Calu3 (cell line): ENCODE measurements around the gene PAX6. TPM values are rescaled to one million over a fixed set of nuclear protein-coding genes. Genes with fewer than 3 reads are reported as not detected.

ENCODE experiments used
- BruUV-seq: library from RNA; stranded (reverse); fragments of 400-500 nt; replicated peaks from 2 replicates; lab custom pipeline; 2021; lab: Mats Ljungman, UMichigan
- CTCF ChIA-PET: fragments of 300-600 bp; sonication (Branson Sonifier 250); formaldehyde crosslinking; loops from one replicate; lab custom pipeline; 2022; ENCODE audit warnings: antibody characterized with exemption; lab: Charles Lee
- DNase-seq: peaks from one replicate; pipeline ENCODE4 v3.0.0; 2022
- H3K27ac Mint-ChIP-seq: one replicate; pipeline ENCODE4 v1.8.0; 2022; ENCODE audit warnings: mixed read lengths; ENCODE audit not compliant: unreplicated experiment
- H3K27me3 Mint-ChIP-seq: one replicate; pipeline ENCODE4 v1.8.0; 2022; ENCODE audit warnings: mixed read lengths; ENCODE audit not compliant: unreplicated experiment
- H3K36me3 Mint-ChIP-seq: one replicate; pipeline ENCODE4 v1.8.0; 2022; ENCODE audit warnings: mild to moderate bottlenecking, moderate library complexity, mixed read lengths; ENCODE audit not compliant: insufficient read depth, unreplicated experiment
- H3K4me1 Mint-ChIP-seq: one replicate; pipeline ENCODE4 v1.8.0; 2022; ENCODE audit warnings: mild to moderate bottlenecking, low read depth, mixed read lengths; ENCODE audit not compliant: unreplicated experiment
- H3K4me3 Mint-ChIP-seq: one replicate; pipeline ENCODE4 v1.8.0; 2022; ENCODE audit warnings: mild to moderate bottlenecking, low read depth, moderate library complexity, mixed read lengths; ENCODE audit not compliant: unreplicated experiment
- H3K9me3 Mint-ChIP-seq: one replicate; pipeline ENCODE4 v1.8.0; 2022; ENCODE audit warnings: low read depth, mixed read lengths; ENCODE audit not compliant: unreplicated experiment
- intact Hi-C: fragments of 100-400 bp; cut with micrococcal nuclease; formaldehyde crosslinking; loops from one replicate; pipeline ENCODE4 v1.10.0; 2022; ENCODE audit not compliant: unreplicated experiment
- total RNA-seq: library from RNA; stranded (reverse); gene quantifications from 2 replicates; pipeline ENCODE4 v1.2.3, GENCODE V29; 2022
- TF ChIP-seq, protein P1 (sequence below): fragments of 200-600 bp; IDR thresholded peaks from one replicate; pipeline ENCODE4 v1.8.0; 2022; ENCODE audit warnings: antibody characterized with exemption; ENCODE audit not compliant: unreplicated experiment

PAX6 gene
- total RNA-seq, 1 experiment from 2014 or later = 0.87 TPM

GRCh38 chr11:31841435-31841834 lies 30.3 kb upstream of the PAX6 start:
- no peak for DNase-seq
- TF ChIP-seq, protein P1, sequence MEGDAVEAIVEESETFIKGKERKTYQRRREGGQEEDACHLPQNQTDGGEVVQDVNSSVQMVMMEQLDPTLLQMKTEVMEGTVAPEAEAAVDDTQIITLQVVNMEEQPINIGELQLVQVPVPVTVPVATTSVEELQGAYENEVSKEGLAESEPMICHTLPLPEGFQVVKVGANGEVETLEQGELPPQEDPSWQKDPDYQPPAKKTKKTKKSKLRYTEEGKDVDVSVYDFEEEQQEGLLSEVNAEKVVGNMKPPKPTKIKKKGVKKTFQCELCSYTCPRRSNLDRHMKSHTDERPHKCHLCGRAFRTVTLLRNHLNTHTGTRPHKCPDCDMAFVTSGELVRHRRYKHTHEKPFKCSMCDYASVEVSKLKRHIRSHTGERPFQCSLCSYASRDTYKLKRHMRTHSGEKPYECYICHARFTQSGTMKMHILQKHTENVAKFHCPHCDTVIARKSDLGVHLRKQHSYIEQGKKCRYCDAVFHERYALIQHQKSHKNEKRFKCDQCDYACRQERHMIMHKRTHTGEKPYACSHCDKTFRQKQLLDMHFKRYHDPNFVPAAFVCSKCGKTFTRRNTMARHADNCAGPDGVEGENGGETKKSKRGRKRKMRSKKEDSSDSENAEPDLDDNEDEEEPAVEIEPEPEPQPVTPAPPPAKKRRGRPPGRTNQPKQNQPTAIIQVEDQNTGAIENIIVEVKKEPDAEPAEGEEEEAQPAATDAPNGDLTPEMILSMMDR = no peak
- Mint-ChIP-seq H3K4me3 (no peak overlapping the region), H3K36me3 (no peaks in the 10 kb centered on the region), H3K27ac (no peak overlapping the region), H3K9me3 (no peaks in the 10 kb centered on the region), H3K27me3 (peaks cover 42% of the 10 kb centered on the region), H3K4me1 (no peaks in the 10 kb centered on the region)
- BruUV-seq = no TSS peak
- CTCF ChIA-PET = no interaction called here
- intact Hi-C loops = no loop called here

DNA sequence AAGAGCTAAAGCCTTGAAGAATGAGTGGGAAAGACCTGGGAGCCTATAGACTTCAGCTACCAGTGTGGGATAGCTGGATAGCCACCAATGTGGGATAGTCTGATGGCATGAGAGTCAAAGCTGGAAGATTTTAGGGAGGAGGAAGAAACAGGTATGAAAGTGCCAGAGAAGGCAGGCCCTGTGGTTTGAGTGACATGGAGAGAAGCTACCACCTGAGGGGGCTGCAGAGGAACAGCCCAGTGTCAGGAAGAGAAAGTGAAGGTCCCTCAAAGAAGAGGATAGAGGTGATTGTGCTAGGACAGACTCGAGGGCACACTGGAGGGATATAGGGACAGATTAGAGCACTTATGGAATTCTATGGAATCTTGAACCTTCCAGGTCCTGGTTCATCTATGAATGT lies 23.1 kb upstream of the PAX6 start:
- TF ChIP-seq, protein P1 = no peak
- no peaks in the 10 kb centered on the region for H3K36me3 Mint-ChIP-seq
- BruUV-seq = no TSS peak
- DNase-seq = no peak
- no peak overlapping the region for H3K27ac Mint-ChIP-seq
- H3K4me1 Mint-ChIP-seq = no peaks in the 10 kb centered on the region
- intact Hi-C loops = no loop called here
- no peak overlapping the region for H3K4me3 Mint-ChIP-seq
- peaks cover 7% of the 10 kb centered on the region for H3K27me3 Mint-ChIP-seq
- H3K9me3 Mint-ChIP-seq = no peaks in the 10 kb centered on the region
- CTCF ChIA-PET = no interaction called here

DNA sequence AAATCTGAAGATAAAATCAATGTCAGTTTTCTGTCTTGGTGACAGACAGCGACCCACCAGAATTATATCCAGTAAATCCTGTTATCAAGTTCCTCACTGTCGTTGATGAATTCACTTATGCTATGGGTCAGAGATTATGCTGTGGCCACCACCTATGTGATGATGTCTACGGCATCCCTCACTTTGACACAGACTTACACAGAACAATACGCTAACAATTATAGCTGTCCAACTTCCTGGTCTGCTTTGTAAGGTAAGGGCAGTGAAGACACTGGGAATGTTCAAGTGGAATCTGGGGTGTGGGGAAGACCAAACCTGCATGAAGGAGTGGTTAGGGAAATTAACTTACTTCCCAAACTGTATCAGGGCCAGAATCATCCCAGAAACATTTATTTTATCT lies 19.3 kb upstream of the PAX6 start:
- Mint-ChIP-seq H3K9me3 (no peaks in the 10 kb centered on the region), H3K27me3 (peaks cover 42% of the 10 kb centered on the region), H3K4me3 (no peak overlapping the region), H3K27ac (no peak overlapping the region), H3K4me1 (no peaks in the 10 kb centered on the region), H3K36me3 (no peaks in the 10 kb centered on the region)
- intact Hi-C loops = no loop called here
- TF ChIP-seq, protein P1 = no peak
- no TSS peak for BruUV-seq
- DNase-seq = no peak
- CTCF ChIA-PET = no interaction called here

- no peak overlapping the region for H3K4me3 Mint-ChIP-seq
These were observed 17.1 kb upstream of the PAX6 start for GRCh38 chr11:31828217-31828616.

More at GRCh38 chr11:31828217-31828616, 17.1 kb upstream of the PAX6 start:
- CTCF ChIA-PET = no interaction called here
- no TSS peak for BruUV-seq
- H3K4me1 Mint-ChIP-seq = no peaks in the 10 kb centered on the region
- TF ChIP-seq, protein P1 = no peak
- no peak overlapping the region for H3K27ac Mint-ChIP-seq
- DNase-seq = no peak
- H3K36me3 Mint-ChIP-seq = no peaks in the 10 kb centered on the region
- intact Hi-C loops = no loop called here
- H3K9me3 Mint-ChIP-seq = no peaks in the 10 kb centered on the region
- peaks cover 64% of the 10 kb centered on the region for H3K27me3 Mint-ChIP-seq
